Measurements from ENCODE around the gene IFI35. TPM values are rescaled to one million over a fixed set of nuclear protein-coding genes. Genes with fewer than 3 reads are reported as not detected.

IFI35 gene
- total RNA-seq, 1 experiment from 2014 or later: 98.6 TPM

DNA sequence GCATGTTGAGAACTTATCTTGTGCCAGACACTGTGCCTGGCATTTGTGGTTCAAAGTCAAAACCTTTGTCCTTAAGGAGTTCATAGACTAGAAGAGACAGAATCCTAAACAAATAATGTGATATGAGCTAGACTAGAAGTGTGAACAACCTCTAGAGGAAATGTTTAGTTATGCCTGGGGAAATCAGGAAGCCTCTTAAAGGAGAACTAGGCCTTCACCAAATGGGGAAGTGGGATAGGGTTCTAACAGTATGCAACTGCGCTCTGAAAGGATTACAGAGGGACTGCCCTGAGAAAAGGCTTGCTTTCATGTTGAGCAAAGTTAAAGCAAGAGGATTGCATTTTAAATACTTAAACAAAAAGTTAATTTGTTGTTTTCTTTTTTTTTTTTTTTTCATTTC is 21.4 kb upstream of the IFI35 start:
- CTCF ChIA-PET: interaction anchor here (3.0 kb wide), 1 partner anchor 13 kb away, joined by 15 read pairs; the partner anchor contains the start of gene RPL27
- H3K36me3 Mint-ChIP-seq (ENCODE audit: insufficient read depth, unreplicated experiment): peaks cover 81% of the 10 kb centered on the region
- DNase-seq: no peak
- H3K4me1 Mint-ChIP-seq (ENCODE audit: low read depth, unreplicated experiment): peaks cover 32% of the 10 kb centered on the region
- intact Hi-C loops (cut with micrococcal nuclease; ENCODE audit: unreplicated experiment): no loop called here
- H3K9me3 Mint-ChIP-seq (ENCODE audit: low read depth, unreplicated experiment): no peaks in the 10 kb centered on the region
- no peaks in the 10 kb centered on the region for H3K27me3 Mint-ChIP-seq (ENCODE audit: unreplicated experiment)
- TF ChIP-seq, protein P1, sequence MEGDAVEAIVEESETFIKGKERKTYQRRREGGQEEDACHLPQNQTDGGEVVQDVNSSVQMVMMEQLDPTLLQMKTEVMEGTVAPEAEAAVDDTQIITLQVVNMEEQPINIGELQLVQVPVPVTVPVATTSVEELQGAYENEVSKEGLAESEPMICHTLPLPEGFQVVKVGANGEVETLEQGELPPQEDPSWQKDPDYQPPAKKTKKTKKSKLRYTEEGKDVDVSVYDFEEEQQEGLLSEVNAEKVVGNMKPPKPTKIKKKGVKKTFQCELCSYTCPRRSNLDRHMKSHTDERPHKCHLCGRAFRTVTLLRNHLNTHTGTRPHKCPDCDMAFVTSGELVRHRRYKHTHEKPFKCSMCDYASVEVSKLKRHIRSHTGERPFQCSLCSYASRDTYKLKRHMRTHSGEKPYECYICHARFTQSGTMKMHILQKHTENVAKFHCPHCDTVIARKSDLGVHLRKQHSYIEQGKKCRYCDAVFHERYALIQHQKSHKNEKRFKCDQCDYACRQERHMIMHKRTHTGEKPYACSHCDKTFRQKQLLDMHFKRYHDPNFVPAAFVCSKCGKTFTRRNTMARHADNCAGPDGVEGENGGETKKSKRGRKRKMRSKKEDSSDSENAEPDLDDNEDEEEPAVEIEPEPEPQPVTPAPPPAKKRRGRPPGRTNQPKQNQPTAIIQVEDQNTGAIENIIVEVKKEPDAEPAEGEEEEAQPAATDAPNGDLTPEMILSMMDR (IDR thresholded peaks at IDR 0.05; ENCODE audit: unreplicated experiment): no peak
- H3K27ac Mint-ChIP-seq (ENCODE audit: unreplicated experiment): peak overlapping the region; percentile 56
- no TSS peak for BruUV-seq (replicated peaks)
- no peak overlapping the region for H3K4me3 Mint-ChIP-seq (ENCODE audit: low read depth, unreplicated experiment)

DNA sequence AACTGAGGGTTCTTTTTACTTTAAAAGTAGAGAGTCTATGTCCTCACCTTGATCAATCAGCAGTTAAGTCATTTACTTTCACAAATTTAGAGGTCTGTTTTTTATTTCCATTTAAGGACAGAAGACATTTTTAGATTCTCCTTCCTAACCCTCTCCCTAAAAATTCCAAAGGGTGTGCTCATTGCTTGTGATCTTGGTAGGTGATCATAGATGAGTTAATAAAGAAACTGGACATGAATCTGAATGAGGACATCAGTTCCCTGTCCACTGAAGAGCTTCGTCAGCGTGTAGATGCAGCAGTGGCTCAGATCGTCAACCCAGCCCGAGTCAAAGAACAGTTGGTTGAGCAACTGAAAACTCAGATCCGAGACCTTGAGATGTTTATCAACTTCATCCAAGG is 17.4 kb upstream of the IFI35 start:
- DNase-seq: no peak
- Mint-ChIP-seq H3K27ac (ENCODE audit: unreplicated experiment) (no peak overlapping the region), H3K4me3 (ENCODE audit: low read depth, unreplicated experiment) (no peak overlapping the region), H3K27me3 (ENCODE audit: unreplicated experiment) (no peaks in the 10 kb centered on the region), H3K9me3 (ENCODE audit: low read depth, unreplicated experiment) (no peaks in the 10 kb centered on the region), H3K36me3 (ENCODE audit: insufficient read depth, unreplicated experiment) (peaks cover 74% of the 10 kb centered on the region), H3K4me1 (ENCODE audit: low read depth, unreplicated experiment) (peaks cover 23% of the 10 kb centered on the region)
- intact Hi-C loops (cut with micrococcal nuclease; ENCODE audit: unreplicated experiment): no loop called here
- CTCF ChIA-PET: no interaction called here
- BruUV-seq (replicated peaks): no TSS peak
- TF ChIP-seq, protein P1 (IDR thresholded peaks at IDR 0.05; ENCODE audit: unreplicated experiment): no peak

DNA sequence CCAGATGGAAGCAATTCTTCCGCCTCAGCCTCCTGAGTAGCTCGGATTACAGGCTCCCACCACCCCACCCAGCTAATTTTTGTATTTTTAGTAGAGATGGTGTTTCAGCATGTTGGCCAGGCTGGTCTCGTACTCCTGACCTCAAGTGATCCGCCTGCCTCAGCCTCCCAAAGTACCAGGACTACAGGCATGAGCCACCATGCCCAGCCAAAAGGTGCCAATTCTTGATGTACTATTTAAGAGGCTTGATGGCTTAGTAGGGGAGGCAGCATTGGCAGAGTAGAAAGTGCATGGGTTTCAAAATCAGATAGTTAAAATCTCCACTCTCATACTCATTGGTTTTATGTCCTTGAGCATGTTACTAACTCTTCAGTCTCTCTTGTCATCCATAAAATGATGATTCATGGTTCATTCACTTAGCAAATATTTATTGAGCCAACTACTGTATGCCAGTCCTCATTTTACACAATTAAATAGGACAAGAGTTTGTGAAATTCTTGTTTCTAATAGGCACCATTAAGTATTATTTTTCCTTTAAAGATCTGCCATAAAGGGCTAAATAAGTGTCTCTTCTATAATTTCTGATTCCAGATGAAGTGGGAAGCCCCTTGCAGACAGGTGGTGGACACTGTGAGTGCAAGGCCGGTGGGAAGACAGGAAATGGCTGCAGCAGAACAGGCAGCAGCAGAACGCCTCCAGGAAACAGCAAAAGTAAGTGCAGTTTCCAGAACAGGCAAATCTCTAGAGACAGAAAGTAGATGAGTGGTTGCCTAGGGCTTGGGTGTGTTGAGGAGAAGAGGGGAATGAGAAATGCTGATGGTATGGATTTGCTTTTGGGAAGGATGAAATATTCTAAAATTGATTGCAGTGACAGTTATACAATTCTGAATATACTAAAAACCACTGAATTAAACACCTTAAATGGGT is 16.6 kb upstream of the IFI35 start:
- DNase-seq: no peak
- H3K27ac Mint-ChIP-seq (ENCODE audit: unreplicated experiment): no peak overlapping the region
- CTCF ChIA-PET: no interaction called here
- TF ChIP-seq, protein P1 (IDR thresholded peaks at IDR 0.05; ENCODE audit: unreplicated experiment): no peak
- no TSS peak for BruUV-seq (replicated peaks)
- intact Hi-C loops (cut with micrococcal nuclease; ENCODE audit: unreplicated experiment): no loop called here
- H3K36me3 Mint-ChIP-seq (ENCODE audit: insufficient read depth, unreplicated experiment): peaks cover 75% of the 10 kb centered on the region
- no peaks in the 10 kb centered on the region for H3K27me3 Mint-ChIP-seq (ENCODE audit: unreplicated experiment)
- no peak overlapping the region for H3K4me3 Mint-ChIP-seq (ENCODE audit: low read depth, unreplicated experiment)
- H3K4me1 Mint-ChIP-seq (ENCODE audit: low read depth, unreplicated experiment): peaks cover 15% of the 10 kb centered on the region
- H3K9me3 Mint-ChIP-seq (ENCODE audit: low read depth, unreplicated experiment): no peaks in the 10 kb centered on the region

DNA sequence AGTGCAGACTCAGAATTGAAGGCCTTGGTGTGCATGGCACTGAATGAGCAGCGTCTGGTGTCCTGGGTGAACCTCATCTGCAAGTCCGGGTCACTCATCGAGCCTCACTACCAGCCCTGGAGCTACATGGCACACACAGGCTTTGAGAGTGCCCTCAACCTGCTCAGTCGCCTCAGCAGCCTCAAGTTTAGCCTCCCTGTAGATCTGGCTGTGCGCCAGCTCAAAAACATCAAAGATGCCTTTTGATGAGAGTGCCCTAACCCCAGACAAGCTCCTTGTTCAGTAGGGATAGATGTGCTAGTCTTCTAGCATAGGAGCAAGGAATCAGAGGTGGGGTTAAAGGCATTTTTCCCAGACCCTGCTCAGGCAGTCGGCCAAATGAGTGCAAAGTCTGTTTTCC is 15.1 kb upstream of the IFI35 start:
- CTCF ChIA-PET: interaction anchor here (0.6 kb wide), 2 partner anchors 30 to 54 kb away, joined by 3 to 4 read pairs; no protein-coding TSS in a partner anchor
- intact Hi-C loops (cut with micrococcal nuclease; ENCODE audit: unreplicated experiment): no loop called here
- no peaks in the 10 kb centered on the region for H3K27me3 Mint-ChIP-seq (ENCODE audit: unreplicated experiment)
- TF ChIP-seq, protein P1 (IDR thresholded peaks at IDR 0.05; ENCODE audit: unreplicated experiment): no peak
- H3K27ac Mint-ChIP-seq (ENCODE audit: unreplicated experiment): no peak overlapping the region
- peaks cover 12% of the 10 kb centered on the region for H3K4me1 Mint-ChIP-seq (ENCODE audit: low read depth, unreplicated experiment)
- BruUV-seq (replicated peaks): no TSS peak
- H3K9me3 Mint-ChIP-seq (ENCODE audit: low read depth, unreplicated experiment): no peaks in the 10 kb centered on the region
- no peak overlapping the region for H3K4me3 Mint-ChIP-seq (ENCODE audit: low read depth, unreplicated experiment)
- no peak for DNase-seq
- H3K36me3 Mint-ChIP-seq (ENCODE audit: insufficient read depth, unreplicated experiment): peaks cover 80% of the 10 kb centered on the region

All from Calu3 (cell line).